Measurements from ENCODE around the gene LTB4R.

LTB4R gene

GRCh38 chr14:24308342-24309124, 2.8 kb upstream of the LTB4R start:
- Histone ChIP-seq H3K4me2 (ENCODE audit: low read length) (no peak overlapping the region), H3K4me1 (ENCODE audit: control insufficient read depth, insufficient read depth, low read length) (peaks cover 15% of the 10 kb centered on the region), H3K4me3 (ENCODE audit: low read length) (no peak overlapping the region), H3K9me3 (replicated peaks; ENCODE audit: low read length) (no peaks in the 10 kb centered on the region), H3K36me3 (ENCODE audit: insufficient read depth, low read length) (peaks cover 33% of the 10 kb centered on the region), H3K27me3 (ENCODE audit: control insufficient read depth, insufficient read depth, low read length) (no peaks in the 10 kb centered on the region), H3K9ac (ENCODE audit: low read depth, low read length) (no peak overlapping the region)

GRCh38 chr14:24309538-24310264, 1.6 kb upstream of the LTB4R start, which contains the start of gene LTB4R2:
LTB4R2 (plus strand) TSS chr14:24310140; CDS start chr14:24310665, 525 bp downstream.
- no peaks in the 10 kb centered on the region for H3K27me3 ChIP-seq (ENCODE audit: control insufficient read depth, insufficient read depth, low read length)
- peaks cover 22% of the 10 kb centered on the region for H3K36me3 ChIP-seq (ENCODE audit: insufficient read depth, low read length)
- H3K4me2 ChIP-seq (ENCODE audit: low read length), result peak within 1 kb of the TSS; percentile 75
- H3K4me3 ChIP-seq (ENCODE audit: low read length), result no peak within 1 kb of the TSS
- no peak within 1 kb of the TSS for H3K9ac ChIP-seq (ENCODE audit: low read depth, low read length)
- no peaks in the 10 kb centered on the region for H3K9me3 ChIP-seq (replicated peaks; ENCODE audit: low read length)
- peaks cover 15% of the 10 kb centered on the region for H3K4me1 ChIP-seq (ENCODE audit: control insufficient read depth, insufficient read depth, low read length)

GRCh38 chr14:24310265-24310645, 1.0 kb upstream of the LTB4R start:
- Histone ChIP-seq H3K4me3 (ENCODE audit: low read length) (no peak overlapping the region), H3K36me3 (ENCODE audit: insufficient read depth, low read length) (peaks cover 16% of the 10 kb centered on the region), H3K4me1 (ENCODE audit: control insufficient read depth, insufficient read depth, low read length) (peaks cover 15% of the 10 kb centered on the region), H3K27me3 (ENCODE audit: control insufficient read depth, insufficient read depth, low read length) (no peaks in the 10 kb centered on the region), H3K9ac (ENCODE audit: low read depth, low read length) (no peak overlapping the region), H3K9me3 (replicated peaks; ENCODE audit: low read length) (no peaks in the 10 kb centered on the region), H3K4me2 (ENCODE audit: low read length) (peak overlapping the region; percentile 75)

GRCh38 chr14:24311837-24312615, 724 bp downstream of the LTB4R start:
- H3K4me3 ChIP-seq (ENCODE audit: low read length), result no peak overlapping the region
- no peak overlapping the region for H3K9ac ChIP-seq (ENCODE audit: low read depth, low read length)

GRCh38 chr14:24312736-24313507, 1.6 kb downstream of the LTB4R start:
- Histone ChIP-seq H3K4me2 (ENCODE audit: low read length) (no peak overlapping the region), H3K4me1 (ENCODE audit: control insufficient read depth, insufficient read depth, low read length) (peaks cover 32% of the 10 kb centered on the region), H3K4me3 (ENCODE audit: low read length) (no peak overlapping the region), H3K9ac (ENCODE audit: low read depth, low read length) (no peak overlapping the region), H3K27me3 (ENCODE audit: control insufficient read depth, insufficient read depth, low read length) (peaks cover under 1% of the 10 kb centered on the region), H3K36me3 (ENCODE audit: insufficient read depth, low read length) (no peaks in the 10 kb centered on the region), H3K9me3 (replicated peaks; ENCODE audit: low read length) (no peaks in the 10 kb centered on the region)

More at GRCh38 chr14:24311837-24312615, 724 bp downstream of the LTB4R start:
- Histone ChIP-seq H3K4me1 (ENCODE audit: control insufficient read depth, insufficient read depth, low read length) (peaks cover 24% of the 10 kb centered on the region), H3K4me2 (ENCODE audit: low read length) (no peak overlapping the region), H3K9me3 (replicated peaks; ENCODE audit: low read length) (no peaks in the 10 kb centered on the region), H3K36me3 (ENCODE audit: insufficient read depth, low read length) (peaks cover under 1% of the 10 kb centered on the region), H3K27me3 (ENCODE audit: control insufficient read depth, insufficient read depth, low read length) (no peaks in the 10 kb centered on the region)

- Histone ChIP-seq H3K9ac (ENCODE audit: low read depth, low read length) (no peak overlapping the region), H3K36me3 (ENCODE audit: insufficient read depth, low read length) (no peaks in the 10 kb centered on the region), H3K9me3 (replicated peaks; ENCODE audit: low read length) (no peaks in the 10 kb centered on the region), H3K27me3 (ENCODE audit: control insufficient read depth, insufficient read depth, low read length) (peaks cover 10% of the 10 kb centered on the region), H3K4me2 (ENCODE audit: low read length) (no peak overlapping the region), H3K4me3 (ENCODE audit: low read length) (no peak overlapping the region), H3K4me1 (ENCODE audit: control insufficient read depth, insufficient read depth, low read length) (peaks cover 32% of the 10 kb centered on the region)
Observed at GRCh38 chr14:24313913-24314312, 2.6 kb downstream of the LTB4R start.

GRCh38 chr14:24314377-24315193, 3.3 kb downstream of the LTB4R start:
- no peaks in the 10 kb centered on the region for H3K36me3 ChIP-seq (ENCODE audit: insufficient read depth, low read length)
- H3K27me3 ChIP-seq (ENCODE audit: control insufficient read depth, insufficient read depth, low read length), result peaks cover 17% of the 10 kb centered on the region
- H3K4me2 ChIP-seq (ENCODE audit: low read length), result no peak overlapping the region
- H3K4me1 ChIP-seq (ENCODE audit: control insufficient read depth, insufficient read depth, low read length), result peaks cover 32% of the 10 kb centered on the region
- H3K4me3 ChIP-seq (ENCODE audit: low read length), result no peak overlapping the region
- no peaks in the 10 kb centered on the region for H3K9me3 ChIP-seq (replicated peaks; ENCODE audit: low read length)
- no peak overlapping the region for H3K9ac ChIP-seq (ENCODE audit: low read depth, low read length)

GRCh38 chr14:24315243-24315806, 4.0 kb downstream of the LTB4R start:
- Histone ChIP-seq H3K27me3 (ENCODE audit: control insufficient read depth, insufficient read depth, low read length) (peaks cover 24% of the 10 kb centered on the region), H3K9me3 (replicated peaks; ENCODE audit: low read length) (no peaks in the 10 kb centered on the region), H3K4me2 (ENCODE audit: low read length) (no peak overlapping the region), H3K36me3 (ENCODE audit: insufficient read depth, low read length) (no peaks in the 10 kb centered on the region), H3K4me1 (ENCODE audit: control insufficient read depth, insufficient read depth, low read length) (peaks cover 29% of the 10 kb centered on the region), H3K4me3 (ENCODE audit: low read length) (no peak overlapping the region), H3K9ac (ENCODE audit: low read depth, low read length) (no peak overlapping the region)

- peaks cover 23% of the 10 kb centered on the region for H3K4me1 ChIP-seq (ENCODE audit: control insufficient read depth, insufficient read depth, low read length)
- no peaks in the 10 kb centered on the region for H3K36me3 ChIP-seq (ENCODE audit: insufficient read depth, low read length)
- H3K9me3 ChIP-seq (replicated peaks; ENCODE audit: low read length), result no peaks in the 10 kb centered on the region
- no peak overlapping the region for H3K4me2 ChIP-seq (ENCODE audit: low read length)
- H3K4me3 ChIP-seq (ENCODE audit: low read length), result no peak overlapping the region
- H3K9ac ChIP-seq (ENCODE audit: low read depth, low read length), result no peak overlapping the region
- peaks cover 31% of the 10 kb centered on the region for H3K27me3 ChIP-seq (ENCODE audit: control insufficient read depth, insufficient read depth, low read length)
Observed at GRCh38 chr14:24315807-24316596, 4.7 kb downstream of the LTB4R start.
